Measurements from ENCODE around the gene SENP3. TPM values are rescaled to one million over a fixed set of nuclear protein-coding genes. Genes with fewer than 3 reads are reported as not detected.
A peak's percentile ranks its signal among the peaks of the same experiment; 100 is the strongest.

The SENP3 gene
- total RNA-seq, 1 experiment from 2014 or later: 83.1 TPM

GRCh38 chr17:7588553-7589203, 27.0 kb downstream of the SENP3 start:
- TF ChIP-seq CTCF (conservative IDR thresholded peaks at IDR 0.05): no peak
- H3K4me3 Mint-ChIP-seq: peak overlapping the region in 1 of 2 experiments; percentile 30; a peak in 2 of 5 replicates
- no peak overlapping the region for H3K56ac ChIP-seq (ENCODE audit: insufficient read length, low read depth, low read length)
- H3K14ac ChIP-seq (ENCODE audit: insufficient read depth, low read length): peak overlapping the region; percentile 62
- no peaks in the 10 kb centered on the region for H3K9me3 Mint-ChIP-seq
- peak overlapping the region; percentile 15 for H3K18ac ChIP-seq (ENCODE audit: insufficient read length, low read depth, low read length)
- H3K79me1 ChIP-seq (ENCODE audit: insufficient read depth, low read depth, low read length, poor library complexity, severe bottlenecking): no peaks in the 10 kb centered on the region
- no peak overlapping the region for H4K8ac ChIP-seq (replicated peaks; ENCODE audit: insufficient read length, low read depth, low read length)
- H3K27ac Mint-ChIP-seq: peak overlapping the region in 1 of 3 experiments; percentile 44; a peak in 1 of 7 replicates
- no peaks in the 10 kb centered on the region for H3K27me3 Mint-ChIP-seq (ENCODE audit: low read depth)
- no peaks in the 10 kb centered on the region for H3K9me3 ChIP-seq (ENCODE audit: control insufficient read depth, low read depth, low read length)
- no peak overlapping the region for H2BK12ac ChIP-seq (ENCODE audit: insufficient read length, low read depth, low read length)
- H4K20me1 ChIP-seq (ENCODE audit: control insufficient read depth, insufficient read depth, insufficient read length): no peaks in the 10 kb centered on the region
- WGBS (ENCODE audit: extremely low coverage, insufficient read length, low lambda C conversion rate): no CpG with 5 or more reads among the region's 30 CpGs
- H2BK5ac ChIP-seq (ENCODE audit: insufficient read length, low read length): no peak overlapping the region
- peak overlapping the region; percentile 42 for H3K9ac ChIP-seq (ENCODE audit: extremely low read depth, insufficient read length, low read length)
- no peak overlapping the region for H3K4ac ChIP-seq (ENCODE audit: low read depth, low read length)
- peaks cover 13% of the 10 kb centered on the region for H3K23me2 ChIP-seq (ENCODE audit: insufficient read length, low read depth, low read length, poor library complexity, severe bottlenecking)
- no peak overlapping the region for H3T11ph ChIP-seq (ENCODE audit: low read length)
- no peak overlapping the region for H4K5ac ChIP-seq (ENCODE audit: insufficient read length, low read depth, low read length)
- H2AK5ac ChIP-seq (ENCODE audit: insufficient read length, low read length): no peak overlapping the region
- H3K4me2 ChIP-seq (ENCODE audit: insufficient read depth, insufficient read length, low read length): peak overlapping the region; percentile 91
- peak; percentile 56 for DNase-seq
- no peaks in the 10 kb centered on the region for H3K79me2 ChIP-seq (ENCODE audit: insufficient read depth, low read length)
- peaks cover 27 to 58% of the 10 kb centered on the region in 2 experiments for H3K4me1 Mint-ChIP-seq
- H3K27ac ChIP-seq (ENCODE audit: insufficient read length, low read depth, low read length): no peak overlapping the region
- no peaks in the 10 kb centered on the region; the same call in 1 of the 2 replicates for H3K4me1 ChIP-seq (ENCODE audit: insufficient read depth, low read length)
- H3K36me3 Mint-ChIP-seq (ENCODE audit: insufficient read depth in 1 of 3, low read depth in 3 of 3): peaks cover 21 to 56% (median 46%) of the 10 kb centered on the region in 3 experiments; a peak in 6 of 7 replicates
- H3K23ac ChIP-seq (ENCODE audit: insufficient read length, low read depth, low read length): no peak overlapping the region
- no peaks in the 10 kb centered on the region for H3K27me3 ChIP-seq (ENCODE audit: insufficient read depth, low read length)
- H2BK15ac ChIP-seq (ENCODE audit: low read depth, low read length): no peak overlapping the region
- no peak overlapping the region for H2BK120ac ChIP-seq (ENCODE audit: low read depth, low read length, poor library complexity, severe bottlenecking)
- no peak overlapping the region for H4K91ac ChIP-seq (ENCODE audit: insufficient read length, low read depth, low read length)
- no peak overlapping the region for H2AFZ ChIP-seq (ENCODE audit: low read length)
- no peak overlapping the region for H2BK20ac ChIP-seq (ENCODE audit: low read depth, low read length, poor library complexity, severe bottlenecking)
